Measurements from ENCODE around the gene PLA2G3. TPM values are rescaled to one million over a fixed set of nuclear protein-coding genes. Genes with fewer than 3 reads are reported as not detected.
"Not testable (repeated sequence)": the region's sequence is repeated elsewhere in the genome, so short reads cannot be mapped to it uniquely, and the experiment has no call there.

PLA2G3 gene
- polyA plus RNA-seq, 1 donor: not detected

- DNase-seq (ENCODE audit: low read depth): no peak
Observed at GRCh38 chr22:31102441-31103081, 37.7 kb downstream of the PLA2G3 start.

DNA sequence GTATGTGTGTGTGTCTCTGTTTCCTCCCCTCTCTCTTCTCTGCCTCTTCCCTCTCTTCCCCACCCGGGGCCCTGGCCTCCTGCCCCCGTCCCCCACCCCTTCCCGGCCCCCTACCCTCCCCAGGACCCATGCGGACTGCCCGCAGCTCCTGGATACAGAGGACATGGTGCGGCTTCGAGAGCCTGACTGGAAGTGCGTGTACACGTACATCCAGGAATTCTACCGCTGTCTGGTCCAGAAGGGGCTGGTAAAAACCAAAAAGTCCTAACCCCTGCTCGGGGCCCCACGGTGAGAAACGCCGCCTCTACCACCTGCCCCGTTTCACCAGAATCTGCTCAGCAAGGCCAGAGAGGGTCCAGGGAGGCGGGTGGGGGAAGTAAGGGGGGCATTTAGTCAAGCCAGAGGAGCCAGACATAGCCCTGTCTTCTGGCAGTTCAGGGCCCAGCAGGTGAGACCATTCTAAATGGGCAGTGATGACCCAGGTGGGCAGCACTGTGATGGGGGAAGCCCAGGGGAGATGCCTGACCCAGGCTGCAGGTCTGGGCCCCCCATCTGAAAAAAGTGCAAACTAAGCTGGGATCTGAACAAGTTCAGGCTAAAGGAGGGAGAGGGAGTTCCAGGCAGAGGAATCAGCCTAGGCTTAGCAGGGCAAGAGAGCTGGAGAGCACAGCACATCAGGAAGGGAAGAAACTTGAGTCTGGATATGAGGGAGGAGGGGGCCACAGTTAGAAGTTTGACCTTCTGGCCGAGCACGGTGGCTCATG is 39.4 kb downstream of the PLA2G3 start:
- DNase-seq (ENCODE audit: low read depth): no peak

GRCh38 chr22:31099841-31100761 is 40.2 kb downstream of the PLA2G3 start:
- no peak for DNase-seq (ENCODE audit: low read depth)

DNA sequence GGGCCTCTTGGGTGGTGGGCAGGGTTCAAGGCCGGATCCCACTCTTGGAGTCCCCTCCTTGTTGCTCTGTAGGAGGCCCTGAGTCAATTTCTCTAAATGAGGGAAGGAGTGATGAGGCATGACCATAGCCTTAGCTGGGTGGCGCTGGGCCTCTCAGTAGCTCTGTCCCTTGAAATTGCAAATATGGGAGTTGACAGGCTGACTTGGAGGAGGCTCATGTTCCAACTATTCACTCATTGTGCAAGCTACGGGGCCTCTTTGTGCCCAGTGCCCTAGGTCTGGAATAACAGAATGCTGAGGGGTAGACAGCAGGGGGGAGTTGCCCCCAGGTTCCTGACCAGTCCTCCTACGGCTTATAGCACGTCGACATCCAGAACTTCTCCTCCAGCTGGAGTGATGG is 40.9 kb downstream of the PLA2G3 start:
- DNase-seq (ENCODE audit: low read depth): no peak

- no peak for DNase-seq (ENCODE audit: low read depth)
Observed at GRCh38 chr22:31098632-31099110, 41.6 kb downstream of the PLA2G3 start.

- DNase-seq (ENCODE audit: low read depth): no peak
Observed at GRCh38 chr22:31097941-31098631, 42.2 kb downstream of the PLA2G3 start.

DNA sequence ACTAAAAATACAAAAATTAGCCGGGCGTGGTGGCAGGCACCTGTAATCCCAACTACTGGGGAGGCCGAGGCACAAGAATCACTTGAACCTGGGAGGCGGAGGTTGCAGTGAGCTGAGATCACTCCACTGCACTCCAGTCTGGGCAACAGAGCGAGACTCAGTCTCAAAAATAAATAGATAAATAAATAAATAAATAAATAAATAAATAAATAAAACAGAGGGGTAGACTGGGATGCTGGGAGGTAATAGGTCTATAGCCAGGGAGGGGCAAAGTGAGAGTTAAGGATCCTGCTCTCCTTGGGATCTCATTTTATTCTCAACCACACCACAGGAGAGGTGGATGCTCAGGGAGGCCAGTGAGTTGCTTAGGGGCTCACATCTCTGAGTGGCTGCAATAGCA is 42.8 kb downstream of the PLA2G3 start:
- DNase-seq (ENCODE audit: low read depth): not testable (repeated sequence)

DNA sequence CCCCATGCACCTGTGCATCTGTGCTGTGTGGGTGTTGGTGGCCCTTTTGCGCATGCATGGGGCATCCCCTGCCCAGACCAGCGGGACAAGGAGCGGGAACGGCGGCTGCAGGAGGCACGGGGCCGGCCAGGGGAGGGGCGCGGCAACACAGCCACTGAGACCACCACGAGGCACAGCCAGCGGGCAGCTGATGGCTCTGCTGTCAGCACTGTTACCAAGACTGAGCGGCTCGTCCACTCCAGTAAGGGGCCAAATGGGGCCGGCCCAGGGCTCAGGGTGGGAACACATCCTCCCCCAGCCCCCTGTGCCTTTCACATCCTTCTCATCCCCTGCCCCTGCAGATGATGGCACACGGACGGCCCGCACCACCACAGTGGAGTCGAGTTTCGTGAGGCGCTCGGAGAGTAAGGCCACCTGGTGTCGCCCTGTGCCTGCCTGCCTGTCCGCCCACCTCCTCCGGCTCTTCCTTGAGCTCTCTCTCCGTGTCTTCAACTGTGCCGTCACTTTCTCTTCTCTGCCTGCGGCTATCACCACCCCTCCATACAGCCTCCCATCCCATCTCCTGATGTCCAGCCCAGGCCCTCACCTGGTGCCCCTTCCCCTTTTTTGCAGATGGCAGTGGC is 43.5 kb downstream of the PLA2G3 start:
- no peak for DNase-seq (ENCODE audit: low read depth)

- no peak for DNase-seq (ENCODE audit: low read depth)
Observed at GRCh38 chr22:31095637-31096249, 44.6 kb downstream of the PLA2G3 start.

DNA sequence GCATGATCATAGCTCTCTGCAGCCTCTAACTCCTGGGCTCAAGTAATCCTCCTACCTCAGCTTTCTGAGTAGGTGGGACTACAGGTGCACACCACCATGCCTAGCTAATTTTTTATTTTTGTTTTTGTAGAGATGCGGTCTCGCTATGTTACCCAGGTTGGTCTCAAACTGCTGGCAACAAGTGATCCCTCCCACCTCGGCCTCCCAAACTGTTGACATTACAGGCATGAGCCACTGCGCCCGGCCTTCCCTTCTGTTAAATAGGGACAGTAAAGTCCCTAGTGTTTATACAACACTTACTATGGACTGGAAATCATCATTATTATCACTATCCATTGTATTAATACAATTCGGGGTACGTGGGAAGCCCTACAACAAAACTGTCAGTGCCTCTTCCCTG is 45.6 kb downstream of the PLA2G3 start:
- DNase-seq (ENCODE audit: low read depth): no peak

DNA sequence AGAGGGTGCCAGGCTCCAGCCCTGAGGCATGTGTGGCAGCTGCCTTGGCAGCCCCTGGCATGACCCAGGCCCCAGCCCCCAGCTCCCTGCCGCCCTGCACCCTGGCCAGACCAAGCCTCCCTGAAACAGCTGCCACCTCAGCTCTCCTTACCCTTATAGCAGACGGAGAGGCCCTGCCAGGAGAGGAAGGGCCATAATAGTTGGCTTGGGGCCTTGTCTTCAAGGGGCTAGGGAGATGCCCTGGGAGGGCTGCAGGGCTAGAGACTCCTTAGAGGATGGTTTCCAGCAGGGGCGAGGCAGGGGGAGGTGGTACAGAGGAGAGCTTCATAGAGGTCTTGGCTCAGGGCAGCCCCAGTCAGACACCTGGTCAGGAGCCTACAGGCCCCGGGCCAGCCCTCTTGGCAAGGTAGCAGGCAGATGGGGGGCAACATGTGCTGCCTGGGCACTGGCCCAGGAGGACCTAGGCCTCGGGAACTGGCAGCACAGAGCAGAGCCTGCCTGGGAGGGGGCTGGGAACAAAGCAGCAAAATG is 46.2 kb downstream of the PLA2G3 start:
- no peak for DNase-seq (ENCODE audit: low read depth)

DNA sequence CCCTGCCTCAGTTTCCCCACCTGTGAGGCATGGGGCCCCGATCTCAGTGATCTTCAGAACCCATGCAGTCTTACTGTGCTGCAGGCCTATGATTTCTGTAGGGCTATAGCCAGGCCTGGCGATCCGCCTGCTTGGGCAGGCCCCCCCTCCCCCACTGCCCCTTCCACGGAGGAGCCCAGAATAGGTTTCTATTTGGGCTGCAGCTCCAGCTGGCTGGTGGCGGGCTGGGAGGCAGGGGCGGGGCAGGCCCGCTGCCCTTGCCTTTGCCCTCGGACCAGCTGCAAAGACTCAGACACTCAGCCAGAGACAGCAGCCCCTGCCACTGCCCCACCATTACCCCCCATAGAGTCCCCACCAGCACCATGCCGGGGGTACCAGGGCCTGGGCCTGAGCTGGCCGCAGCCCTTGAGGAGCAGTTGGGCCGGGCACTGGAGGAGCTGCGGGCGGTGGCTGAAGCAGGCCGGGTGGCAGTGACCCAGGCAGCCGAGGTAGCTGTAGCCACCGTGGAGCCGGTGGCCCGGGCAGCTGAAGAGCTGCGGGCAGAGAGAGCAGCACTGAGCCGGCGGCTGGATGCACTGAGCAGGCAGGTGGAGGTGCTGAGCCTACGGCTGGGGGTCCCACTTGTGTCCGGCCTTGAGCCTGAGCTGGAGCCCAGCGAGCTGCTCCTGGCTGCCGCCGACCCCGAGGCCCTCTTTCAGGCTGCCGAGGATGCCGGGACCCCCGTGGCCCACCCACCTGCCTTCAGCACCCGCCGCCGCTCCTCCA is 47.0 kb downstream of the PLA2G3 start:
- no peak for DNase-seq (ENCODE audit: low read depth)

GRCh38 chr22:31092161-31092560 is 48.1 kb downstream of the PLA2G3 start:
- no peak for DNase-seq (ENCODE audit: low read depth)

DNA sequence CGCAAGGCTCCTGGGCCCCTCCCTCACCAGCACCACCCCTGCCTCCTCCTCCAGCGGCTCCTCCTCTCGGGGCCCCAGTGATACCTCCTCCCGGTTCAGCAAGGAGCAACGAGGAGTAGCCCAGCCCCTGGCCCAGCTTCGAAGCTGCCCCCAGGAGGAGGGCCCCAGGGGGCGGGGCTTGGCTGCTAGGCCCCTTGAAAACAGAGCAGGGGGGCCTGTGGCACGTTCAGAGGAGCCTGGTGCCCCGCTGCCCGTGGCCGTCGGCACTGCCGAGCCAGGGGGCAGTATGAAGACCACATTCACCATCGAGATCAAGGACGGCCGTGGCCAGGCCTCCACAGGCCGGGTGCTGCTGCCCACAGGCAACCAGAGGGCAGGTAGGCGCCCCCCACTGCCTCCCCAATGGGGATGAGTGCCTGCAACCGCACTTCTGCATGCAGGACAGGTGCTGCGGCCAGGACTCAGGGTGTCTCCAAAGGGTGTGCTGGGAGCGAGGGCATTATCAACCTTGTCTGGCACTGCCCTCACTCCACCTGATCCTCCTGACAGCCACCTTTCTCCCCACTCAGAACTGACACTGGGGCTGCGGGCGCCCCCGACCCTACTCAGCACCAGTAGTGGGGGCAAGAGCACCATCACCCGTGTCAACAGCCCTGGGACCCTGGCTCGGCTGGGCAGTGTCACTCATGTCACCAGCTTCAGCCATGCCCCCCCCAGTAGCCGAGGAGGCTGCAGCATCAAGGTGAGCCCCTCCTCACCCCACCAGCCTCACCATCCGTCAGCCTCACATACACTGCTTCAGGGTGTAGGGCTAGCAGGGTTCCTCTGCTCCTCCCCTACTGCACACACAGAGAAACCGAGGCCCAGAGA is 49.0 kb downstream of the PLA2G3 start:
- DNase-seq (ENCODE audit: low read depth): no peak

GRCh38 chr22:31090217-31091085 is 49.9 kb downstream of the PLA2G3 start:
- no peak for DNase-seq (ENCODE audit: low read depth)

DNA sequence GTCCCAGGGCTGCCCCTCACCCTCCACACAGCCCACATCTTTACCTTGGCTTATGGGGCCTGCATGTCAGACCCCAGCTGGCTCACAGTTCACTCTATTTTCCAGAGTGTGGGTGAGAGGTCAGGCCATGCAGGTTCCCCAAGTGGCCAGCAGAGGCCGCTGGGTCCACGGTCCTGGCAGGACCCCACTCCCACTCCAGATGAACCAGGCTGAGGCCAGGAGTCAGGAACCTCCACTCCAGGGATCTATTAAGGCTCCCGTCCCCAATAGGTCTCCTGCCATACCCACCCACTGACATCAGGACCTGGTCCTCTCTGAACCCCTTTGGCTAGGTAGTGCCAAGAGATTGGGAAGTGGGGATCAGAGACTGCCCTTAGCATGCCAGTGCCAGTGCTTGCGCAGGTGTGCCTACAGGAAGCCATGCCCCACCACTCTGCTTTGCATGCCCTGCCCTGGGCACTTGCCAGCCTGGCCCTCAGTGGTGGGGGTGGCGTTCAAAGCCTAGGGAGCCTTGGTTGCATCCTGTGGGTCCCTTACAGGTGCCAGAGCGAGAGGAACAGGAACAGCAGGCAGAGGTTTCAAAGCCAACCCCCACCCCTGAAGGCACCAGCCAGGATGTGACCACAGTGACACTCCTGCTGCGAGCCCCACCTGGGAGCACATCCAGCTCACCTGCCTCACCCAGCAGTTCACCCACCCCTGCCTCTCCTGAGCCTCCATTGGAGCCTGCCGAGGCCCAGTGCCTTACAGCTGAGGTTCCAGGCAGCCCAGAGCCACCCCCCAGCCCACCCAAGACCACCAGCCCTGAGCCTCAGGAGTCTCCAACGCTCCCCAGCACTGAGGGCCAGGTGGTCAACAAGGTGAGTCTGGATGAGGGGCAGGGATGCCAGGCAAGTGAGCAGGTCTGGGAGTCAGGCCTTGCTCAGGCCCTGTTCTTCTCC is 50.9 kb downstream of the PLA2G3 start:
- DNase-seq (ENCODE audit: low read depth): no peak
